NCI-H2196 (cell line): ENCODE results near the gene PANX3.

Experiments
- DNase-seq: peaks from one replicate; lab custom pipeline; 2025; ENCODE audit not compliant: unreplicated experiment; lab: John Stamatoyannopoulos, UW

The PANX3 gene

DNA sequence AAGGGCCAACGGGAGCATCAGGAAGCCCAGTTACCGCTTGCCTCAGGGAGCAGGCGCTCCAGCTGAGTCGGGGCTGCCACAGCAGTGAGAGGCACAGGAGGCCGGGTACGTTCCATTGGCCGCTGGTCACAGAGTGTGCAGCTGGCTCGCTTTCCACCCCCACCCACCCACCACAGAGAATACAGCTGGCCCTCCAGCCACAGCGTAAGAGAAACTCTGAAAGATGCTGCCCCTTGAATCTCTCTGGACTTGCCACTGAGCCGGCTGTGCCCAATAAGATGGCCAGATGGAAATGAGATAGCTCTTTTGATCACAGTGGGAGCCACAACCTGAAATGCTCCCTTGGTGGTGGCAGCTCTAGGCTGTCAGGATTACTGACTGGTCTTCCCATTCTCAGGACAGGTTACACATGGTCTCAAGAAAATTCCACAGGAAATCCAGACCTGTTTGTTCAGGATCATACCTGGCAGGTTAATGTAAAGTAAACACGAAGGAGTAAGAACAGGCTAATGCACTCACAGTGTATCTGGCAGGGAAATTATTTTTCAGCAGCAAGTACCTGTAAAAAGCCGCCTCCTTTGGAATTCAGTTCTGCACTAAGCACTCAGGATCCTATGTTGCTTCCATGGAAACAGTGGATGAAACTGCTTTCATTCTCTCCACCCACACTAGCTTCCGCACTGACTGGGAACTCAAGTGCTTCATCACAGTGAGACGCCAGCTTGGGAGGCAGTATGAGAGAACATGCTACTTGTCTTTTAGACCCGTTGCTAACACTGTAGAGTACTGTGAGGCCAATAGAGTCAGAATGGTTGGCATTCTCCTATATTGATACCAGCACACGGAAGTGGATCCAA, 45.8 kb downstream of the PANX3 start:
- DNase-seq: no peak

DNA sequence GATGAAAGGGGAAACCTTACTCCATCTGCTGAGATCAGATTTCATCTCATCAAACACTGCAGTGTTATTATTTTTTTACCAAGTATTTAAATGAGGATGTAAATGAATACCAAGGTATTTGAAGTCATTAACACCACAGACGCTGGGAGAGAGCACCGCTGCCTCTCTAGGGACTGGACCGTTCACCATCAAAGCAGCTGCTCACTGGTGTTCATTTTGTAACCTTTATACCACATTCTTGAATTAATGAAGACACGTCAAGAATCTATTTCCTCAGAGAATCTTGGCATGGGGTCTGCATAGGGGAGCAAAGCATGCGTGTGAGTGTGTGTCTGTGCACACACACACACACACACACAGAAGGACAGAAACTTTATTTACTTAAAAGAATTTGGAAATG, 46.7 kb downstream of the PANX3 start:
- DNase-seq: no peak

DNA sequence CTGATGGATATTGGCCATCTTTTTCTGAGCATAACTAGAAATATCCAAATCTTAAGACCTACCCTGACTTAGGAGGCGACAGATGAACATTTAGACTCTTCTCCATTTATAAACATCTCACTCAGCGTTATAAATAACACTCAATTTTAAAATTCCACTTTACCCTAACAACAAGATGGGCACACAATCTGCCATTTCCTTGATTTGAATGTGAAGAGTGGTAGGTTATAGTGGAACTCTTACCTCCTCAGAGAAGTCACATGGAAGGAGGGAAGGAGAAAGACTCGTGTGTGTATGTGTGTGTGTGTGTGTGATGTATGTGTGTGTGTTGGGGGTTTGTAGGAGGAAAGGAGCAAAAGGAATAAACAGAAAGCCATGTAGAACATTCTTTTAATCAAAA, 47.3 kb downstream of the PANX3 start:
- no peak for DNase-seq

DNA sequence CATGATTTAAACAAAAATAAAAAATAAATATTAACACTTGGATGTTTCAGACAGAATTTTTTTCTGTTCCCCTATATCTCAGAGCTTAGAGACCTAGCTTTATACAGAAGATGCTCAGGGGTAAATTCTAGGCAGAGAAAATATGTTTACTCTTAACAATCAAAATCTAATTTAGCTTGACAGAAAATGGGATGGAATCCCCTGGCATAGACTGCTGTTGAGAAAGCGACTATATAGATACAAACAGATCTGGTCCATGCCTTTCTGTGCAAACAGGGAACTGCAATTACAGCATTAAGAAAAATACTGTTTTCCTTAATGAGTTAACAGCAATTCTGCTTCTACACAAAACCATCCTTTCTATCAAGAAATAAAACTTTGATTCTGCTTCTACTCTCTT, 47.8 kb downstream of the PANX3 start:
- DNase-seq: no peak

DNA sequence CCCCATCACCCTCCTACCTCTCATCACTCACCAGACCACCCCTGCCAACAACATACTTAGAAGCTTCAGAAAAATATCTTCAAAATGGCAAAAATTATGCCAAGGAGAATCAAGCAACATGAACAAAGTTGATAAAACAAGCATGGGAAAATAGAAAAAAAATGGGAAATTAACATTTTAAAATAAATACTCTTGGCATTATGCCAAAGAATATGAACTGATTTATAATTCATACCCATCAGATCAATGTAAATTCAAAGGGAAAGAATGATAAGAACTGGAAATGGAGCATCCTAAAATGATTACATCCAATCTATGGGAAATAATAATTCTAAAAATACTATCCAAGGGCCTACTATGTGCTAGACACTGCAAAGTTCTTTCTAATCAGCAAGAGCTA, 50.3 kb downstream of the PANX3 start:
- DNase-seq: no peak

DNA sequence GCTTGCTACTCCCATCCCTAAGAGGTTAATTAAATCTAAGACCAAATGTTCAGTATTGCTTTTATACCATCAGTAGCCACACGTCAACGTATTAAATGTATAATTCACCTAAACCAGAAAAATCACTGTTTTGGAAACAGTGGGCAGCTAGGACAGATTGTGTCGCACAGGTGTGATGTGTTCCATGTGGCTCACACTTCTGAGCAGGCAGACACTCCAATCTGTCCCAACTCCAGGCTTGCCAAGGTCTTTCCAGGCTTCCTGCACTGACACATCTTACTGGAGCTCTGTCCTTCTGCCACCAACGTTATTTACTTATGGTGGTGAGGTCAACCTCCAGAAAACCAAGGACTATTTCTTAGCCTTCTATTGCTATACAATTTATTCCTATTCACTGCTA, 50.9 kb downstream of the PANX3 start:
- no peak for DNase-seq

DNA sequence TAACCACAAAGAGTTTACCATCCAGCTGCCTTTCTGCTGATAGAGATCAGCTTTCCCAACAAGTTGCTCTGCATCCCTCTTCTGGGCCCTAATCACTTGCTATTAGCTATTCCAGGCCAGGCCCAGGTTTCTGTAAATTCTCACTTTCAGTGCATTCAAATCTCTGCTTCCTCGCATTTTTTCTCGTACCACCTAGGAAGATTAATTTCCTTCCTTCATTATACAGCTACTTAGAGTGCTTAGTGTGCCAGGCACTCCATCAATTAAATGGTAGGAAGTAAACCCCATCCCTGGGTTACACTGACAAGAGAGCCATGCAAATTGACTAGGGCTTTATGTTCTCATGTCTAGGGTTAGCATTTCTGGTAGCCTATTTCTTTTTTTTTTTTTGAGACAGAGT, 52.6 kb downstream of the PANX3 start:
- DNase-seq: no peak

DNA sequence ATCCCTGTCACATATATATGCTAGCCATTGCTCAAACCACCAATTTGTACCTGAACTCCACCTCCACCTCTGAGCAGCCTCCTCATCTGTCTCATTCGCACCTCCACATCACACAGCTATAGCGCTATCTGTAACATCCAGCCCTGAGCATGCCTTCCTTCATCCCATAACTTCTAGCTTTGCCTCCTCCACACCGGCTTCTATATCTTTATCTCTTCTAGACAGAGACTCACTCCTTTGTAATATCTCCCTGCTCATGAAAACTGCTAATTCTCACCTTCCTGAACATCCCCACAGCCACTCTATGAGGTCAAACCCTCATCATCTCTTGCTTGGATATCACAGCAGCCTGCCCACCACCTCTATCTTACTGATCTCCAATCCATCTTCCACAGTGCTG, 56.4 kb downstream of the PANX3 start:
- DNase-seq: no peak

DNA sequence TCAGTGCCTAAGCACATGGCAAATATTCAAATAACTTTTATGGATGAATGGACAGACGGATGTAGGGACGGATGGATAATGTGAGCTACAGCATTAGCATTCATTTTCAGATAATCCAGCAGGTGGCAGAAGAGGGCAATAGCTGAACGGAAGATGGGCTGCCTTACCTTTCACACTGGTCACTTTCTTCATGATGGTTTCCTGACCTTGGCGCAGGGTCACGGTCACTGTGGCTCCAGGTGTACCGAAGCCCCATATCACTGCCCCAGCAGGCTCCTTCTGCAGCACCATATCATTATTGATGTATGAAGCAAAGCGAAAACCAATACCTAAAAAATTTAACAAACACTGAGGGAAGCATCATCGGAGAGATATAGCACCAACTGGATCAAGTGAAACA, 58.0 kb downstream of the PANX3 start:
- peak; percentile 55 for DNase-seq
